IMR-90 (cell line): ENCODE data around the gene AGK. TPM values are rescaled to one million over a fixed set of nuclear protein-coding genes. Genes with fewer than 3 reads are reported as not detected.

ENCODE experiments used
- ATAC-seq: fragments of 200-7000 bp; cut with Tn5 transposase; 2 replicates; pipeline ENCODE4 v1.9.1; 2020; ENCODE audit warnings: low read depth, mild to moderate bottlenecking, moderate library complexity
- BruUV-seq: library from RNA; stranded (reverse); fragments of 400-500 nt; replicated peaks from 2 replicates; lab custom pipeline; 2021; lab: Mats Ljungman, UMichigan
- CTCF ChIA-PET: fragments of 300-600 bp; formaldehyde crosslinking; extraction: SDS; loops from one replicate; lab custom pipeline; 2021; ENCODE audit warnings: antibody characterized with exemption; lab: Yijun Ruan, JAX
- POLR2A ChIA-PET: fragments of 300-600 bp; sonication (Branson Sonifier 250); formaldehyde crosslinking; loops from one replicate; lab custom pipeline; 2022; ENCODE audit warnings: antibody characterized with exemption; ENCODE audit not compliant: unreplicated experiment; lab: Charles Lee
- DNase-seq: peaks from one replicate; pipeline ENCODE4 v3.0.0; 2013
- H2AFZ ChIP-seq: replicated peaks from 2 replicates; pipeline ENCODE3; 2013; ENCODE audit warnings: low read length, mild to moderate bottlenecking; ENCODE audit not compliant: poor library complexity
- H2AK5ac ChIP-seq: 2 replicates; pipeline ENCODE4 v1.6.1; 2013; ENCODE audit warnings: low read depth, low read length, inconsistent platforms
- H2AK9ac ChIP-seq: replicated peaks from 2 replicates; pipeline ENCODE3; 2013; ENCODE audit warnings: mild to moderate bottlenecking, low read depth, low read length, moderate library complexity; ENCODE audit not compliant: poor library complexity
- H2BK120ac ChIP-seq: 2 replicates; pipeline ENCODE4 v1.6.1; 2013; ENCODE audit warnings: low read depth, low read length, inconsistent platforms
- H2BK15ac ChIP-seq: 3 replicates; pipeline ENCODE4 v1.6.1; 2013; ENCODE audit warnings: low read depth, low read length, inconsistent platforms
- H2BK20ac ChIP-seq: 2 replicates; pipeline ENCODE4 v1.6.1; 2013; ENCODE audit warnings: low read depth, mild to moderate bottlenecking, inconsistent platforms, low read length, moderate library complexity
- H2BK5ac ChIP-seq: 2 replicates; pipeline ENCODE4 v1.6.1; 2013; ENCODE audit warnings: mild to moderate bottlenecking, low read depth, low read length, inconsistent platforms; ENCODE audit not compliant: poor library complexity, severe bottlenecking
- H3K14ac ChIP-seq: replicated peaks from 2 replicates; pipeline ENCODE4 v1.6.1; 2013; ENCODE audit warnings: low read depth, low read length, inconsistent platforms
- H3K18ac ChIP-seq: 2 replicates; pipeline ENCODE4 v1.6.1; 2013; ENCODE audit warnings: low read depth, low read length, control low read depth
- H3K23ac ChIP-seq: 2 replicates; pipeline ENCODE4 v1.6.1; 2013; ENCODE audit warnings: low read depth, low read length, inconsistent platforms
- H3K27ac ChIP-seq: 2 replicates; pipeline ENCODE4 v1.5.1; 2013; ENCODE audit warnings: mild to moderate bottlenecking, control low read depth, low read length; ENCODE audit not compliant: insufficient read depth
- H3K27me3 ChIP-seq: 2 replicates; pipeline ENCODE4 v1.6.1; 2013; ENCODE audit warnings: low read length; ENCODE audit not compliant: control insufficient read depth, insufficient read depth
- H3K36me3 ChIP-seq: 2 replicates; pipeline ENCODE4 v1.6.1; 2013; ENCODE audit warnings: low read length, mixed read lengths; ENCODE audit not compliant: control insufficient read depth, insufficient read depth
- H3K4ac ChIP-seq: 2 replicates; pipeline ENCODE4 v1.6.1; 2013; ENCODE audit warnings: low read depth, low read length, inconsistent platforms
- H3K4me1 ChIP-seq: 2 replicates; pipeline ENCODE4 v1.6.1; 2013; ENCODE audit warnings: low read length, mixed read lengths; ENCODE audit not compliant: control insufficient read depth, insufficient read depth
- H3K4me2 ChIP-seq: 2 replicates; pipeline ENCODE4 v1.6.1; 2013; ENCODE audit warnings: low read depth, mild to moderate bottlenecking, control low read depth, low read length, moderate library complexity
- H3K4me3 ChIP-seq: 2 replicates; pipeline ENCODE4 v1.5.1; 2013; ENCODE audit warnings: low read depth, mild to moderate bottlenecking, control low read depth, low read length, moderate library complexity; ENCODE audit not compliant: insufficient read depth
- H3K56ac ChIP-seq: 2 replicates; pipeline ENCODE4 v1.6.1; 2013; ENCODE audit warnings: low read length, inconsistent platforms; ENCODE audit not compliant: insufficient read depth; ENCODE audit errors: extremely low read depth
- H3K79me1 ChIP-seq, 2 experiments: 2 replicates each; pipeline ENCODE4 v1.6.1; 2013; ENCODE audit warnings: low read length in 2 of 2, inconsistent platforms in 1 of 2, low read depth in 1 of 2
- H3K9ac ChIP-seq: 2 replicates; pipeline ENCODE4 v1.6.1; 2013; ENCODE audit warnings: low read depth, low read length, control low read depth
- H3K9me1 ChIP-seq: 2 replicates; pipeline ENCODE4 v1.6.1; 2013; ENCODE audit warnings: low read length, inconsistent platforms; ENCODE audit not compliant: insufficient read depth
- H3K9me3 ChIP-seq: 2 replicates; pipeline ENCODE4 v1.6.1; 2013; ENCODE audit warnings: low read length; ENCODE audit not compliant: control insufficient read depth, insufficient read depth
- H4K20me1 ChIP-seq: 2 replicates; pipeline ENCODE4 v1.6.1; 2013; ENCODE audit warnings: low read length, inconsistent platforms; ENCODE audit not compliant: insufficient read depth
- H4K5ac ChIP-seq: 2 replicates; pipeline ENCODE4 v1.6.1; 2013; ENCODE audit warnings: mild to moderate bottlenecking, low read depth, low read length, control low read depth
- H4K8ac ChIP-seq, 2 experiments: 2 replicates each; pipeline ENCODE4 v1.6.1; 2013; ENCODE audit warnings: low read depth in 2 of 2, low read length in 2 of 2, control low read depth in 1 of 2, inconsistent platforms in 1 of 2
- H4K91ac ChIP-seq: 2 replicates; pipeline ENCODE4 v1.6.1; 2013; ENCODE audit warnings: low read depth, low read length, inconsistent platforms; ENCODE audit not compliant: insufficient read depth
- BHLHE40 ChIP-seq: fragments of 150-350 bp; IDR thresholded peaks from 2 replicates; pipeline ENCODE4 v1.6.1; 2016; ENCODE audit warnings: mild to moderate bottlenecking, low read depth, low read length
- CEBPB ChIP-seq: IDR thresholded peaks from 2 replicates; pipeline ENCODE4 v1.6.1; 2012; ENCODE audit warnings: low read depth, low read length, improper control_type of control experiment
- CTCF ChIP-seq: conservative IDR thresholded peaks from 2 replicates; pipeline ENCODE4 v1.5.1; 2012; ENCODE audit warnings: mild to moderate bottlenecking, low read depth, low read length, improper control_type of control experiment
- ELK1 ChIP-seq: fragments of 150-350 bp; IDR thresholded peaks from 2 replicates; pipeline ENCODE4 v1.6.1; 2016; ENCODE audit warnings: low read depth, mild to moderate bottlenecking, low read length, moderate library complexity, borderline replicate concordance
- FOS ChIP-seq: fragments of 150-350 bp; IDR thresholded peaks from 2 replicates; pipeline ENCODE4 v1.6.1; 2016; ENCODE audit warnings: low read depth, low read length
- MAFK ChIP-seq: IDR thresholded peaks from 2 replicates; pipeline ENCODE4 v1.6.1; 2012; ENCODE audit warnings: low read depth, low read length, improper control_type of control experiment
- MXI1 ChIP-seq: IDR thresholded peaks from 2 replicates; pipeline ENCODE4 v1.6.1; 2012; ENCODE audit warnings: low read depth, mild to moderate bottlenecking, low read length, moderate library complexity, borderline replicate concordance
- NFE2L2 ChIP-seq: fragments of 150-350 bp; IDR thresholded peaks from 2 replicates; pipeline ENCODE4 v1.6.1; 2016; ENCODE audit warnings: low read depth, mild to moderate bottlenecking, low read length
- POLR2A ChIP-seq: IDR thresholded peaks from 2 replicates; pipeline ENCODE4 v1.6.1; 2012; ENCODE audit warnings: mild to moderate bottlenecking, low read depth, low read length
- RAD21 ChIP-seq: IDR thresholded peaks from 2 replicates; pipeline ENCODE4 v1.6.1; 2012; ENCODE audit warnings: low read length, improper control_type of control experiment
- SMC3 ChIP-seq: fragments of 150-350 bp; IDR thresholded peaks from 2 replicates; pipeline ENCODE4 v1.6.1; 2016; ENCODE audit warnings: low read depth, mild to moderate bottlenecking, antibody characterized with exemption, low read length, moderate library complexity
- USF2 ChIP-seq: fragments of 150-350 bp; IDR thresholded peaks from 2 replicates; pipeline ENCODE4 v1.6.1; 2017; ENCODE audit warnings: mild to moderate bottlenecking, antibody characterized with exemption, low read length, low read depth
- WGBS, 2 experiments: methylation state at CpG; one replicate each; pipeline versions ENCODE4 v1.1.5 to v1.1.7; 2013; ENCODE audit warnings: missing lambda C conversion rate in 2 of 2; ENCODE audit not compliant: insufficient read length in 1 of 2; ENCODE audit errors: extremely low coverage in 2 of 2; 5-methylcytosine and 5-hydroxymethylcytosine counted together
- dilution Hi-C: fragments of 300-500 bp; cut with HindIII; formaldehyde crosslinking; loops from one replicate; pipeline ENCODE4 v1.14.3; 2018; ENCODE audit warnings: low sequenced_read_pairs; ENCODE audit not compliant: unreplicated experiment
- in situ Hi-C: fragments of 300-500 bp; cut with MboI; formaldehyde crosslinking; loops from 3 replicates; pipeline ENCODE4 v1.14.3; 2019; ENCODE audit warnings: low sequenced_read_pairs, inconsistent platforms, mixed read lengths
- intact Hi-C: fragments of 100-400 bp; cut with micrococcal nuclease; formaldehyde crosslinking; loops from 2 replicates; pipeline ENCODE4 v1.10.0; 2022
- polyA plus RNA-seq, 3 experiments: library from polyadenylated mRNA; depleted of rRNA; stranded (reverse); fragments of >200 nt; gene quantifications; 2 replicates each; pipeline ENCODE4 v1.2.3, GENCODE V29; 2012; ENCODE audit warnings: low replicate concordance in 1 of 3
- total RNA-seq: library from RNA; depleted of rRNA; stranded (reverse); fragments of >200 nt; gene quantifications from 2 replicates; pipeline ENCODE4 v1.2.3, GENCODE V29; 2012

The AGK gene
- total and polyA plus RNA-seq, 2 of the 4 experiments (the other 2 are of a cell fraction), result 35.5 to 37.3 TPM

GRCh38 chr7:141691540-141691939 is 140.3 kb downstream of the AGK start:
- Histone ChIP-seq H2BK120ac (no peak overlapping the region), H2BK5ac (no peak overlapping the region), H3K4me3 (no peak overlapping the region), H4K20me1 (no peaks in the 10 kb centered on the region), H4K91ac (no peak overlapping the region), H3K4ac (no peak overlapping the region), H3K4me2 (no peak overlapping the region), H3K9me1 (no peaks in the 10 kb centered on the region), H3K27me3 (no peaks in the 10 kb centered on the region), H4K5ac (no peak overlapping the region), H3K23ac (no peak overlapping the region), H3K9me3 (no peaks in the 10 kb centered on the region), H2AK9ac (no peak overlapping the region), H4K8ac (no peak overlapping the region), H2AFZ (no peak overlapping the region), H3K36me3 (no peaks in the 10 kb centered on the region), H2BK20ac (no peak overlapping the region), H3K27ac (no peak overlapping the region), H3K56ac (no peak overlapping the region), H2BK15ac (no peak overlapping the region), H3K9ac (no peak overlapping the region), H3K4me1 (no peaks in the 10 kb centered on the region), H2AK5ac (no peak overlapping the region), H3K14ac (no peak overlapping the region), H3K18ac (no peak overlapping the region), H3K79me1 (peaks cover 6% of the 10 kb centered on the region in 2 experiments; a peak in 2 of 4 replicates)
- ATAC-seq (no peak), DNase-seq (no peak)
- in situ Hi-C loops (no loop called here), dilution Hi-C loops (no loop called here), intact Hi-C loops (no loop called here)
- no CpG with 5 or more reads among the region's 3 CpGs for WGBS, 2 experiments
- CTCF ChIA-PET, result no interaction called here
- POLR2A ChIA-PET, result no interaction called here
- no TSS peak for BruUV-seq
- TF ChIP-seq CTCF (no peak), RAD21 (no peak), POLR2A (no peak), ELK1 (no peak), USF2 (no peak), FOS (no peak), SMC3 (no peak), NFE2L2 (no peak), MXI1 (no peak), CEBPB (no peak), MAFK (no peak), BHLHE40 (no peak)
